HepG2 (cell line): ENCODE measurements around the gene TMUB1. TPM values are rescaled to one million over a fixed set of nuclear protein-coding genes. Genes with fewer than 3 reads are reported as not detected.

ENCODE experiments used
- ATAC-seq: fragments of 200-7000 bp; cut with Tn5 transposase; 3 replicates; pipeline ENCODE4 v1.9.1; 2020; ENCODE audit warnings: mild to moderate bottlenecking, moderate library complexity
- BruUV-seq: library from RNA; stranded (reverse); fragments of 400-500 nt; replicated peaks from 2 replicates; lab custom pipeline; 2021; lab: Mats Ljungman, UMichigan
- CTCF ChIA-PET: fragments of 300-600 bp; formaldehyde crosslinking; extraction: SDS; loops from one replicate; lab custom pipeline; 2021; ENCODE audit warnings: low total read pairs, inconsistent platforms, low intra/inter-chr PET ratio; lab: Yijun Ruan, JAX
- POLR2A ChIA-PET: fragments of 350-600 bp; sonication (Branson Sonifier 250); formaldehyde crosslinking; loops from one replicate; lab custom pipeline; 2020; ENCODE audit warnings: antibody characterized with exemption, inconsistent platforms; lab: Yijun Ruan, JAX
- DNase-seq: peaks from one replicate; pipeline ENCODE4 v3.0.0-alpha.2; 2015; ENCODE audit warnings: low spot score
- FAIRE-seq: peaks from 3 replicates; lab custom pipeline; 2011; peaks lifted over from hg19 to GRCh38; lab: Jason Lieb, UNC
- H2AFZ ChIP-seq: one replicate; pipeline ENCODE4 v1.6.1; 2011; ENCODE audit warnings: low read length, inconsistent platforms
- H3K27ac ChIP-seq: fragments of 300-600 bp; 3 replicates; pipeline ENCODE4 v1.8.0; 2011; ENCODE audit warnings: mixed run types, mild to moderate bottlenecking, mixed read lengths, low read length, inconsistent platforms; ENCODE audit not compliant: insufficient read depth; ENCODE audit errors: extremely low read length
- H3K27me3 ChIP-seq, 2 experiments: fragments of 200-600 bp in 1 of 2; 2 replicates in 1 of 2; 3 replicates in 1 of 2; pipeline versions ENCODE4 v1.6.0 to v1.8.0; 2011; ENCODE audit warnings: low read length in 2 of 2, mild to moderate bottlenecking in 2 of 2, moderate library complexity in 2 of 2, inconsistent platforms in 1 of 2; ENCODE audit not compliant: insufficient read depth in 2 of 2, control insufficient read depth in 1 of 2
- H3K36me3 ChIP-seq, 2 experiments: fragments of 200-600 bp in 1 of 2; replicated peaks in 1 of 2; 2 replicates in 1 of 2; 3 replicates in 1 of 2; pipeline versions ENCODE4 v1.5.1 to v1.8.0; 2011; ENCODE audit warnings: low read length in 2 of 2, inconsistent platforms in 1 of 2; ENCODE audit not compliant: insufficient read depth in 2 of 2, control insufficient read depth in 1 of 2
- H3K4me1 ChIP-seq: 2 replicates; pipeline ENCODE4 v1.5.1; 2012; ENCODE audit warnings: low read length, inconsistent platforms; ENCODE audit not compliant: insufficient read depth
- H3K4me2 ChIP-seq: 2 replicates; pipeline ENCODE4 v1.6.0; 2011; ENCODE audit warnings: low read depth, low read length, inconsistent platforms
- H3K4me3 ChIP-seq, 3 experiments: fragments of 200-600 bp in 1 of 3; sonication (generic), shearing (Covaris generic) in 1 of 3; replicated peaks in 1 of 3; 2 replicates each; pipeline ENCODE4 v1.5.1; 2011 to 2016; ENCODE audit warnings: low read length in 3 of 3, inconsistent platforms in 2 of 3, low read depth in 2 of 3, mild to moderate bottlenecking in 2 of 3, control low read depth in 1 of 3, mixed read lengths in 1 of 3; ENCODE audit not compliant: insufficient read depth in 1 of 3
- H3K79me2 ChIP-seq: one replicate; pipeline ENCODE4 v1.6.1; 2011; ENCODE audit warnings: low read length, inconsistent platforms; ENCODE audit not compliant: insufficient read depth
- H3K9ac ChIP-seq: 2 replicates; pipeline ENCODE4 v1.6.0; 2011; ENCODE audit warnings: mild to moderate bottlenecking, low read depth, low read length, inconsistent platforms; ENCODE audit not compliant: insufficient read depth
- H3K9me3 ChIP-seq: 2 replicates; pipeline ENCODE4 v1.5.1; 2012; ENCODE audit warnings: mild to moderate bottlenecking, low read length
- H4K20me1 ChIP-seq: 2 replicates; pipeline ENCODE4 v1.6.0; 2011; ENCODE audit warnings: inconsistent platforms, mild to moderate bottlenecking, low read length, moderate library complexity; ENCODE audit not compliant: insufficient read depth
- ATRX ChIP-seq: sonication (generic); formaldehyde crosslinking; IDR thresholded peaks from 2 replicates; pipeline ENCODE4 v1.4.0; 2020; ENCODE audit warnings: missing genetic modification reagents, borderline replicate concordance
- BRCA1 ChIP-seq: sonication (generic); formaldehyde crosslinking; IDR thresholded peaks from 2 replicates; pipeline ENCODE4 v1.4.0; 2020; ENCODE audit warnings: missing genetic modification reagents
- DMAP1 ChIP-seq: IDR thresholded peaks from 2 replicates; pipeline ENCODE4 v1.6.1; 2016
- DR1 ChIP-seq: sonication (generic); formaldehyde crosslinking; IDR thresholded peaks from 2 replicates; pipeline ENCODE4 v1.8.0; 2021; ENCODE audit warnings: mild to moderate bottlenecking, missing genetic modification reagents, inconsistent platforms
- MEIS2 ChIP-seq: sonication (generic); formaldehyde crosslinking; IDR thresholded peaks from 2 replicates; pipeline ENCODE4 v1.9.0; 2021; ENCODE audit warnings: mild to moderate bottlenecking, missing genetic modification reagents
- RBFOX2 ChIP-seq: fragments of 200-400 bp; formaldehyde crosslinking; IDR thresholded peaks from 2 replicates; pipeline ENCODE4 v1.6.1; 2017; ENCODE audit warnings: low read depth, mild to moderate bottlenecking, low read length
- ZNF317 ChIP-seq: sonication (generic); formaldehyde crosslinking; IDR thresholded peaks from 2 replicates; pipeline ENCODE4 v1.5.0; 2020; ENCODE audit warnings: mild to moderate bottlenecking, missing genetic modification reagents
- ZNF629 ChIP-seq: sonication (generic); formaldehyde crosslinking; conservative IDR thresholded peaks from 2 replicates; pipeline ENCODE4 v1.5.0; 2020; ENCODE audit warnings: missing genetic modification reagents
- ZSCAN12 ChIP-seq: sonication (generic); formaldehyde crosslinking; IDR thresholded peaks from 2 replicates; pipeline ENCODE4 v1.9.0; 2021; ENCODE audit warnings: mild to moderate bottlenecking, missing genetic modification reagents
- WGBS: methylation state at CpG from one replicate; pipeline ENCODE4 v1.1.6; 2017; ENCODE audit warnings: low lambda C conversion rate; 5-methylcytosine and 5-hydroxymethylcytosine counted together
- in situ Hi-C: cut with HindIII; loops from 2 replicates; pipeline ENCODE4 v1.10.0; 2017; ENCODE audit warnings: low pct_unique_long_range_greater_than_20kb; ENCODE audit not compliant: extremely low pct_ligation_motif_present
- intact Hi-C: fragments of 100-400 bp; cut with micrococcal nuclease; formaldehyde crosslinking; loops from one replicate; pipeline ENCODE4 v1.10.0; 2022; ENCODE audit not compliant: unreplicated experiment
- polyA plus RNA-seq, 8 experiments: library from polyadenylated mRNA; depleted of rRNA in 3 of 8; stranded (reverse) in 7 of 8; unstranded in 1 of 8; fragments of >200 nt; fragmentation: Illumina TruSeq in 4 of 8; extraction: Trizol in 4 of 8; gene quantifications; 2 replicates each; pipeline versions ENCODE4 v1.2.1 to v1.2.3, GENCODE V29; 2011 to 2016; ENCODE audit warnings: low read depth in 4 of 8, missing spikeins in 1 of 8, mixed read lengths in 1 of 8; ENCODE audit not compliant: insufficient read depth in 1 of 8
- total RNA-seq, 5 experiments: library from RNA; depleted of rRNA; stranded (reverse); fragments of >200 nt; fragmentation: Illumina TruSeq; extraction: Trizol; gene quantifications; 2 replicates each; pipeline ENCODE4 v1.2.3, GENCODE V29; 2016; ENCODE audit warnings: low read depth in 1 of 5
- TF ChIP-seq, protein P1 (sequence below): IDR thresholded peaks from 2 replicates; pipeline ENCODE4 v1.6.1; 2016
- TF ChIP-seq, protein P2 (sequence below): IDR thresholded peaks from 2 replicates; pipeline ENCODE4 v1.6.1; 2016; ENCODE audit warnings: missing genetic modification reagents, missing compliant biosample characterization
- TF ChIP-seq, protein P3 (sequence below): sonication (generic); formaldehyde crosslinking; IDR thresholded peaks from 2 replicates; pipeline ENCODE4 v1.4.0; 2020; ENCODE audit warnings: missing genetic modification reagents, borderline replicate concordance
- TF ChIP-seq, protein P4 (sequence below): sonication (generic); formaldehyde crosslinking; IDR thresholded peaks from 2 replicates; pipeline ENCODE4 v1.8.1; 2023; ENCODE audit warnings: mild to moderate bottlenecking, missing genetic modification reagents, borderline replicate concordance
- TF ChIP-seq, protein P5 (sequence below): sonication (generic); formaldehyde crosslinking; IDR thresholded peaks from 2 replicates; pipeline ENCODE4 v1.4.0; 2020; ENCODE audit warnings: mild to moderate bottlenecking, missing genetic modification reagents
- TF ChIP-seq, protein P6 (sequence below): sonication (generic); formaldehyde crosslinking; IDR thresholded peaks from 2 replicates; pipeline ENCODE4 v1.4.0; 2020; ENCODE audit warnings: missing genetic modification reagents
- TF ChIP-seq, protein P7 (sequence below): sonication (generic); formaldehyde crosslinking; IDR thresholded peaks from 2 replicates; pipeline ENCODE4 v1.5.0; 2020; ENCODE audit warnings: missing genetic modification reagents, mild to moderate bottlenecking, borderline replicate concordance
- TF ChIP-seq, protein P8 (sequence below): sonication (generic); formaldehyde crosslinking; IDR thresholded peaks from 2 replicates; pipeline ENCODE4 v1.4.0; 2020; ENCODE audit warnings: mild to moderate bottlenecking, missing genetic modification reagents

Gene TMUB1
- total and polyA plus RNA-seq, 2 of the 13 experiments (the other 11 are each of a cell fraction or from before 2014, with no cell fraction given), result 44.8 to 51.6 TPM

DNA sequence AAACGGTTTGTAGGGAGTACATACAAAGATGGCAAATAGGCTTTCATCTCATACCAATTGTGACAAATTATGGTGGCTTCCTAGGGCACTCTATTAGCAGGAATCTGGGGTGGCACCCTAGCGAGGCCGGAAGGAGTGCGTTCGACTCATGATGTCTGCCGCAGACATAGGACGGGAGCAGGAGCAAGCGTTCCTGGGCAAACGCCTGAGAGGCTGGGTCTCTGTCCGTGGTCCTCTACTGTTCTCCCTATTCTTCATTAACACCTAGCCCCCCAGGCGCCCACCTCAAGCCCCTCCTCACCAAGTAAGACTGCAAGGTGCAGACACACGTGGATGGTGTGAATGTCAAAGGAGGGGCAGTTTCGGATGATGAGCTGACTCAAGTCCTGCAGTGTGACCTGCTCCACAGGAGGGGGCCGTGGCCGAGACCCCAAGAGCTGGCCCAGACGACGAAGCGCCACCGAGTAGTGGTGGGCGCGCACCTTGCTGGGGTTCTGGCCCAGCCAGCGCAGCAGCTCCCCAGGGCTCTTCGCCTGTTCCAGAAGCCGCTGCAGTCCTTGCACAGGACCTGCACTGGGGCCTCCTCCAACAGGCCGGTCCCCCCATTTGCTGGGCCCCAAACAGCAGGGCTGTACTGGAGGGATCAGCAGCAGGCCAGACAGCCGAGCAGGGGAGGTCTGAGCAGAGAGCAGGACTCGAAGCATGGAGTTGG, 3.9 kb downstream of the TMUB1 start:
- Histone ChIP-seq H3K9me3 (no peaks in the 10 kb centered on the region), H3K79me2 (peaks cover 33% of the 10 kb centered on the region), H3K27me3 (no peaks in the 10 kb centered on the region; a peak in 1 of 5 replicates), H3K4me1 (peaks cover 33% of the 10 kb centered on the region), H2AFZ (no peak overlapping the region), H3K9ac (peak overlapping the region; percentile 100), H3K36me3 (peaks cover 7 to 19% of the 10 kb centered on the region in 2 experiments), H3K4me3 (peak overlapping the region; percentile 85 to 96 (median 88)), H3K27ac (peak overlapping the region; percentile 85), H3K4me2 (peak overlapping the region; percentile 99), H4K20me1 (no peaks in the 10 kb centered on the region)
- in situ Hi-C loops (no loop called here), intact Hi-C loops (no loop called here)
- FAIRE-seq, result no peak
- no peak for ATAC-seq
- BruUV-seq, result no TSS peak
- CTCF ChIA-PET, result interaction anchor here (1.1 kb wide), 1 partner anchor 52 kb away, joined by 3 read pairs; no protein-coding TSS in a partner anchor
- WGBS, result 83% methylated on average over 18 of the region's 27 CpGs
- POLR2A ChIA-PET, result interaction anchor here (5.4 kb wide), 1 partner anchor 17 kb away, joined by 60 read pairs; no protein-coding TSS in a partner anchor
- no peak for DNase-seq
- TF ChIP-seq, protein P1, sequence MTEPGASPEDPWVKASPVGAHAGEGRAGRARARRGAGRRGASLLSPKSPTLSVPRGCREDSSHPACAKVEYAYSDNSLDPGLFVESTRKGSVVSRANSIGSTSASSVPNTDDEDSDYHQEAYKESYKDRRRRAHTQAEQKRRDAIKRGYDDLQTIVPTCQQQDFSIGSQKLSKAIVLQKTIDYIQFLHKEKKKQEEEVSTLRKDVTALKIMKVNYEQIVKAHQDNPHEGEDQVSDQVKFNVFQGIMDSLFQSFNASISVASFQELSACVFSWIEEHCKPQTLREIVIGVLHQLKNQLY (CRISPR knock-in tag), result no peak
- TF ChIP-seq MEIS2 (no peak), ATRX (CRISPR knock-in tag) (no peak), RBFOX2 (no peak), ZSCAN12 (CRISPR knock-in tag) (no peak), ZNF317 (CRISPR knock-in tag) (no peak), DR1 (CRISPR knock-in tag) (0 out of 2 replicates have a peak, but pooled peaks have one; percentile 29), ZNF629 (CRISPR knock-in tag) (no peak), DMAP1 (no peak), BRCA1 (no peak)
- TF ChIP-seq, protein P2, sequence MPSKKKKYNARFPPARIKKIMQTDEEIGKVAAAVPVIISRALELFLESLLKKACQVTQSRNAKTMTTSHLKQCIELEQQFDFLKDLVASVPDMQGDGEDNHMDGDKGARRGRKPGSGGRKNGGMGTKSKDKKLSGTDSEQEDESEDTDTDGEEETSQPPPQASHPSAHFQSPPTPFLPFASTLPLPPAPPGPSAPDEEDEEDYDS, result no peak
- TF ChIP-seq, protein P3, sequence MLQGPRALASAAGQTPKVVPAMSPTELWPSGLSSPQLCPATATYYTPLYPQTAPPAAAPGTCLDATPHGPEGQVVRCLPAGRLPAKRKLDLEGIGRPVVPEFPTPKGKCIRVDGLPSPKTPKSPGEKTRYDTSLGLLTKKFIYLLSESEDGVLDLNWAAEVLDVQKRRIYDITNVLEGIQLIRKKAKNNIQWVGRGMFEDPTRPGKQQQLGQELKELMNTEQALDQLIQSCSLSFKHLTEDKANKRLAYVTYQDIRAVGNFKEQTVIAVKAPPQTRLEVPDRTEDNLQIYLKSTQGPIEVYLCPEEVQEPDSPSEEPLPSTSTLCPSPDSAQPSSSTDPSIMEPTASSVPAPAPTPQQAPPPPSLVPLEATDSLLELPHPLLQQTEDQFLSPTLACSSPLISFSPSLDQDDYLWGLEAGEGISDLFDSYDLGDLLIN, result no peak
- TF ChIP-seq, protein P4, sequence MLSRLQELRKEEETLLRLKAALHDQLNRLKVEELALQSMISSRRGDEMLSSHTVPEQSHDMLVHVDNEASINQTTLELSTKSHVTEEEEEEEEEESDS, result no peak
- TF ChIP-seq, protein P5, sequence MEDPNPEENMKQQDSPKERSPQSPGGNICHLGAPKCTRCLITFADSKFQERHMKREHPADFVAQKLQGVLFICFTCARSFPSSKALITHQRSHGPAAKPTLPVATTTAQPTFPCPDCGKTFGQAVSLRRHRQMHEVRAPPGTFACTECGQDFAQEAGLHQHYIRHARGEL (CRISPR knock-in tag), result 0 out of 2 replicates have a peak, but pooled peaks have one; percentile 24
- TF ChIP-seq, protein P6, sequence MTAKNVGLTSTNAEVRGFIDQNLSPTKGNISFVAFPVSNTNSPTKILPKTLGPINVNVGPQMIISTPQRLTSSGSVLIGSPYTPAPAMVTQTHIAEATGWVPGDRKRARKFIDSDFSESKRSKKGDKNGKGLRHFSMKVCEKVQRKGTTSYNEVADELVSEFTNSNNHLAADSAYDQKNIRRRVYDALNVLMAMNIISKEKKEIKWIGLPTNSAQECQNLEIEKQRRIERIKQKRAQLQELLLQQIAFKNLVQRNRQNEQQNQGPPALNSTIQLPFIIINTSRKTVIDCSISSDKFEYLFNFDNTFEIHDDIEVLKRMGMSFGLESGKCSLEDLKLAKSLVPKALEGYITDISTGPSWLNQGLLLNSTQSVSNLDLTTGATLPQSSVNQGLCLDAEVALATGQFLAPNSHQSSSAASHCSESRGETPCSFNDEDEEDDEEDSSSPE (CRISPR knock-in tag), result no peak
- TF ChIP-seq, protein P7, sequence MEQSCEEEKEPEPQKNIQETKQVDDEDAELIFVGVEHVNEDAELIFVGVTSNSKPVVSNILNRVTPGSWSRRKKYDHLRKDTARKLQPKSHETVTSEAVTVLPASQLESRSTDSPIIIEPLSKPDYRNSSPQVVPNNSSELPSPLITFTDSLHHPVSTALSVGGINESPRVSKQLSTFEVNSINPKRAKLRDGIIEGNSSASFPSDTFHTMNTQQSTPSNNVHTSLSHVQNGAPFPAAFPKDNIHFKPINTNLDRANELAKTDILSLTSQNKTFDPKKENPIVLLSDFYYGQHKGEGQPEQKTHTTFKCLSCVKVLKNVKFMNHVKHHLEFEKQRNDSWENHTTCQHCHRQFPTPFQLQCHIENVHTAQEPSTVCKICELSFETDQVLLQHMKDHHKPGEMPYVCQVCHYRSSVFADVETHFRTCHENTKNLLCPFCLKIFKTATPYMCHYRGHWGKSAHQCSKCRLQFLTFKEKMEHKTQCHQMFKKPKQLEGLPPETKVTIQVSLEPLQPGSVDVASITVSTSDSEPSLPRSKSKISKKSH (CRISPR knock-in tag), result peak; percentile 14; the same call in 1 of the 2 replicates
- TF ChIP-seq, protein P8, sequence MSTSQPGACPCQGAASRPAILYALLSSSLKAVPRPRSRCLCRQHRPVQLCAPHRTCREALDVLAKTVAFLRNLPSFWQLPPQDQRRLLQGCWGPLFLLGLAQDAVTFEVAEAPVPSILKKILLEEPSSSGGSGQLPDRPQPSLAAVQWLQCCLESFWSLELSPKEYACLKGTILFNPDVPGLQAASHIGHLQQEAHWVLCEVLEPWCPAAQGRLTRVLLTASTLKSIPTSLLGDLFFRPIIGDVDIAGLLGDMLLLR (CRISPR knock-in tag), result 0 out of 2 replicates have a peak, but pooled peaks have one; percentile 33
